Stimulated activated CD8-positive, alpha-beta memory T cell treated with anti-CD3 and anti-CD28 coated beads, Interleukin-2, amount 100 ng/mL, for 48 hours (primary cell): ENCODE results near the gene FLT4.
A peak's percentile ranks its signal among the peaks of the same experiment; 100 is the strongest.

Source experiments
- DNase-seq, 2 donors: peaks; one replicate each; pipeline ENCODE4 v3.0.0-alpha.2; 2020; ENCODE audit warnings: low read depth in 2 of 2

Gene FLT4

DNA sequence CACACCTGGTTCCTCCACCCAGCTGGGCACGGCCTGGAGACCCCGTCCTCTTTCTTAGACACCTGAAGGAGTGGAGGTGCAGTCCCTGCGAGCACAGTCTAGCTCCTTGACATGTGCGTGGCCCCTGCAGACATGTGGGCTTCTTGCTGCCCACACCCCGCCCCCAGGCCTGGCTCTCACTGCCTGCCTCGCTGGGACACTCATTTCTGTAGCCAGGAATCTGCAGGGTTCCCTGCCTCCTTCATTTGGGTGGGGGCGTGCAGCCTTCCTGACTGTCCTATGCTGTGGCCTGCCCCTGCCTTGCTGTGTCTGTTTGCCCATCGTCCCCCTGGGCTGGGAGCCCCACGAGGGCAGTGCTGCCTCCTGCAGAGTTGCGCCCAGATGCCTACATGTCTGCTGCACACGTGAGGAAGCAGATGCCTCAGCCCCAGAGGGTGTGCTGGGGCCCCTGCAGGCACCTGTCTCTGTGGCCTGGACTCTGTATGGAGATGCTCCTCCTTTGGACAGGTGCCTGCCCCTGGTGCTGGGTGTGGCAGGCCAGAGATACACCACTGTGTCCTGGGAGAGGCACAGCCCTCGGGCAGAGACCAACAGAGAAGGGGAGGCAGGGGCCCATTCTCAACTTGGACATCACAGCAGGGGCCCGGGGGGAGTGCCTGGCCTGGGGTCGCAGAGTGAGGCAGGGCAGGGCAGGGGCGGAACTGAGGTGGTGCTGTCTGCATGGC lies 22.6 kb downstream of the FLT4 start:
- no peak for DNase-seq

DNA sequence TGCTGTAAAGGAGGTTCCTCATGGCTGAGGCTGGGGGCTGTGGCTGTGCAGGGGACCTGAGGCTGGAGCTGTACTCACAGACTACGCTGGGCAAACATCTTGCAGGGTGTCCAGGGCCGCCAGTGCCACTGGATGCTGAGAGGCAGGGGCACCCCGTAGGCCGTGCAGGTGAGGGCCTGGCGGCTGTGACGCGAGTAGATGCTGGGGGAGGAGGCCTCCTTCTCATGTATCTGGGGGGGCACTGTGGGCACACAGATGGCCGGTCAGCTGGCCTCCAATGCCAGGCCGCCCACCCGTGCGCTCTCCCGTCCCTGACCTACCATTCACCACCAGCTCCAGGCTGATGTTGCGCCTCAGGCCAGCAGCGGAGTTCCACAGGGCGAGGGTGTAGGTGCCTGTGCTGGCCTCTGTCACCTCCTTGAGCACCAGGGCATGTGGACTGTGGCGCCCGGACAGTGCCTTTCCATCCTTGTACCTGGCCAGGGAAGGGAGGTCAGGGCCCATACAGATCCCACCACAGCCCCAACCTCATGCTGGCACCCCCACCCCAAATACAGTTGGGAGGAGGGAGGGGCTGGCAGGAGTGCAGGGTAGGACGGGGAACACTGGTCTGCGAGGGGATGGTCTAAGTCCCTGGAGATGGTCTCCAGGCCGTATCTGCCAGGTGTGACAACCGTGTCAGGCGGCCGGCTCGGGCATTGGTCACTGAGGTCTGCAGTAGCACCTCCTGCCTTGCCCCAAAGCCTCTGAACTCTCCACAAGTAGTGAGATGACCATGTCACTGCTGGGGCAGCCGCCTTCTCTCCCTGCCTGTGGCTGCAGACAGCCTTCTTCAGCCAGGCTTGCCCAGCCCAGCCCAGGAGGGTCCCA lies 23.4 kb downstream of the FLT4 start:
- no peak for DNase-seq

DNA sequence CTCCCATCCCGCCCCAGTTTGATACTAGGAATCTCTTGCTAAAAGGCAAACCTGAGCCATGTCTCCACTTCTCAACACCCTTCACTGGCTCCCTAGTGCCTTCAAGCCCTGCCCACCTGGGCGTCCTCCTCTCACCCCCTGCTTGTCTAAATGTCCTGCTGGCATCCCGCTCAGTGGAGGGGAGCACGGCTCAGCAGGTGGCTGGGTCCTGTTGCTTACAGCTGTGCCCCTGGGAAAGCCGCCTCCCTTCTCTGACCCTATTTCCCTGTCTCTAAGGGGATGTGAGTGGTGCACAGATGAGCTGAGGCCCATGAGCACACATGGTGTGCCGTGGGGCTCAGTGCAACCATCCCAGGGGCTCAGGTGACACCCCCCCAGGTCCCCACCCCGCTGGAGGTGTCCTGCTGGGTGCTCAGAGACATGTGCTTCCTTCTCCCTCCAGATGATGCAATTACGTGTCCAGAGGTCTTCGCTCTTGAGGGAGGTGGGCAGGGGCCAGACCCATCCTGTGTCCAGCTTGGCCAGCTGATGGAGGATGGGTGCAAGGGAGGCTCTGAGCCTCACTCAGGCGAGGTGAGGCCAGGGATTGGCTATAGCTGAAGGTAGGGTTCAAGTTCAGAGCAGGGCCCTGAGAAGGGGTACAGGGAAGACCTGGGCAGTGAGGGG lies 24.1 kb downstream of the FLT4 start:
- DNase-seq: no peak

DNA sequence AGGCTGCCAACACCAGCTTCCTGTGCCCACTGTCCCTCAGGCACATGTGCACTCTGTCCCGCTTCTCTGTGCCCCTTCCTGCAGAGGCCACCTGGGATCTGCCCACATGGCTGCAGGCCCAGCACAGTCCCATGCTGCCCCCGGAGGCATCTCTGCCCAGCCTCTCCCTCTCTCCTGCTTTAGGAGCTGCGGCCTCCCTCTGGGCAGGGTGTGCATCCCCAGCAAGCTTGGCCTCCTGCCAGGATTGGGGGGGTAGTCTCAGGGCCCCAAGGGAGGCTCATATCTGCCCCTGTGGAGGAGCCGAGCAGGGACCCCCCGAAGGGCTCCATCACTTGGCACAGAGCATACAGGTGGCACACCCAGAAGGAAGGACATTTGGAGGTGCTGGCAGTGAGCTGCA lies 24.8 kb downstream of the FLT4 start:
- DNase-seq: no peak

DNA sequence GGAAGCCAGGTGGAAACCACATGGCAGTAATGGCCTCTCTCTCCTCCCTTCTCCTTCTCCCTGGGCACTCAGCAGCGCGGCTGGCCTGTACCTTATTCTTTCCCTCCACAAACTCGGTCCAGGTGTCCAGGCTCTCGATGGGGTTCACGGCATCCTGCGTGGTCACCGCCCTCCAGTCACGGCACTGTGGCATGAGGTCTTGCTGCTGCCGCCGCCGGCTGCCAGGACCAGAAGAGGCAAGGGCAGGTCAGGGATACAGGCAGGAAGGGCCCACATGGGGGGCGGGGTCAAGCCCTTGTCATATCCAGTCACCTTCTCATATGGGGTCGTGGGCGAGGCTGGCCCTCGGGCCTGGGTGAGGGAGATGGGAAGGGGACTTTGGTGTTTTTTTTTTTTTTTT lies 25.6 kb downstream of the FLT4 start:
- DNase-seq: no peak

DNA sequence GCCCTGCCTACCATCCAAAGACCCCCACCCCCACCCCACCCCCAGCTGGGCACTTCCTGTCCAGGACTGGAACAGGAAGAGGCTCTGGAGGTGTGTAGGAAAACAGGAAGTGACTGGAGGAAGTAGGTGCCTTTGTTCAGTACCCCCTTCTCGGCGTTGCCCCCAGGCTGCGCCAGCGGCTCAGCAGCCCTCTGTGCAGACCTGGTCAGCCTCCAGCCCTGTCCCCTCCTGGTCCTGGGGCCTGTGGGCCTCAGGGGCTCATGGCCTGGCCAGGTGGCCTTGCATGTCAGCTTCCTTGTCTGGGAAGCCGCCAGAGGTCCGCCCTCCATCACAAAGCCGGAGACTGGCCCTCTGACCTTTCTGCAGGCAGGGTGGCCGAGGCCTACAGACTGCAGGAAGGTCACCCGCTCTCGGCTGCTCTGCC lies 26.0 kb downstream of the FLT4 start:
- DNase-seq: no peak

DNA sequence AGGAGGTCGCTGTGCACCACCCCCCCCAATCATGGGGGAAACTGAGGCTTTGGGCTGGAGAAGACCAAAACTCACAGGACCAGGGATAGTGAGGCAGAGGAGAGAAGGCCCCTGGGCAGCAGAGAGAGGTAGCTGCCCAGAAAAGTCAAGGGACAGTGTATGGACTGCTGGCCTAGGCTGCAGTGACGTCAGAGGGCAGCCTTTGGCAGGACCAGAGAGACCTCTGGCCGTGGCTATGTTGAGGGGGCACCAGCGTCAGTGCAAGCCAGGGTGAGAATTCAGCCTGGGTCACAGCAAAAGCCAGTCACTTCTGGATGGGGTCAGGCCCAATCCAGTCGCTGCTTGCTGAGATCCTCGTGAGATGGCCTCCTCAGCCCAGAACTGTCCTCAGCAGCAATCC lies 26.5 kb downstream of the FLT4 start:
- DNase-seq: no peak

DNA sequence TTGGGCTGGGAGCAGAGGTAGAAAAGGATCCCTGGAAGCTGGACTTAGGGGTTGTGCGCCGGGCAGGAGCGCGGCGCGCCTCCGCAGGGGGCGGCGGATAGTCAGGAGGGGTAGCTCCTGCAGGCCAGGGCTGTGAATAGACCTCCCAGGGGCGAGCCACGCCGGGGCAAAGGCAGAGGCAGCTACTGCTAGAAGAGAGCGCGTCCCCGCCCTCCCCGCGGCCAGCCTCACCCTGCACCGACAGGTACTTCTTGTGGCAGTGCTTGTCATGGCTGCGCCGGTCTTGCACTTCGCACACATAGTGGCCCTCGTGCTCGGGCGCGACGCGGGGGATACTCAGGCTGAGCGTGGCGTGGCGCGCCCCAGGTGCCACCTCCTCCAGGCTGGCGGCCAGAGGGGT lies 28.1 kb downstream of the FLT4 start:
- DNase-seq: no peak

DNA sequence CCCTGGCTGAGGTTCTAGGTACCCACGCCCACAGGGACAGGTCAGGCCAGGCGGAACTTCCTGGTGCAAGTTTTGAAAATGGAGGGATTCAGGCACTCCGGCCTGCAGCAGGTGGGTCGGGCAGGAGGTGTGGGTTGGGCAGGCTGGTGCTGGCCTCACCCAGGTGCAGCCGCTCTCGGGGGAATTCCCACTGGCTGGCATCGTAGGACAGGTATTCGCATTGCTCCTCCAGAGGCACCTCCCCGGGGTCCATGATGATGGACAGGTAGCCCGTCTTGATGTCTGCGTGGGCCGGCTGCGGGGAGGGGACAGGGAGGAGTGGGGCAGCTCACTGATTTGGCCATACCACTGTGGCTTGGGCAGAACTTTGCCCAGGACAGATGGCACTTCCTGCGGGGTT lies 29.4 kb downstream of the FLT4 start:
- DNase-seq: no peak

DNA sequence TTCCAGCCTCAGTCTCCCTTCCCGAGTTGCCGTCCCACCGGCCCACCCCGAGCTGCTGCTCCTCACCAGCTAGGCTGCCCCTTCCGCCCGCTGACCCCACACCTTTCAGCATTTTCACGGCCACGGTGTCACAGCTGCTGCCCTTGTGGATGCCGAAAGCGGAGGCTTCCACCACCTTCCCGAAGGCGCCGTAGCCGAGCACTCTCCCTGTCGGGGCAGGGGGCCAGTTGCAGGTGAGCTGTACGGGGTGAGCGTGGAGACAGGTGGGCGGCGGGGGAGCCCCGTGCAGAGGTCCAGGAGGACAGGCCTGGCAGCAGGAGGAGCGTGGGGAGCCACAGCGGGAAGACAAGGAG lies 29.9 kb downstream of the FLT4 start:
- no peak for DNase-seq

DNA sequence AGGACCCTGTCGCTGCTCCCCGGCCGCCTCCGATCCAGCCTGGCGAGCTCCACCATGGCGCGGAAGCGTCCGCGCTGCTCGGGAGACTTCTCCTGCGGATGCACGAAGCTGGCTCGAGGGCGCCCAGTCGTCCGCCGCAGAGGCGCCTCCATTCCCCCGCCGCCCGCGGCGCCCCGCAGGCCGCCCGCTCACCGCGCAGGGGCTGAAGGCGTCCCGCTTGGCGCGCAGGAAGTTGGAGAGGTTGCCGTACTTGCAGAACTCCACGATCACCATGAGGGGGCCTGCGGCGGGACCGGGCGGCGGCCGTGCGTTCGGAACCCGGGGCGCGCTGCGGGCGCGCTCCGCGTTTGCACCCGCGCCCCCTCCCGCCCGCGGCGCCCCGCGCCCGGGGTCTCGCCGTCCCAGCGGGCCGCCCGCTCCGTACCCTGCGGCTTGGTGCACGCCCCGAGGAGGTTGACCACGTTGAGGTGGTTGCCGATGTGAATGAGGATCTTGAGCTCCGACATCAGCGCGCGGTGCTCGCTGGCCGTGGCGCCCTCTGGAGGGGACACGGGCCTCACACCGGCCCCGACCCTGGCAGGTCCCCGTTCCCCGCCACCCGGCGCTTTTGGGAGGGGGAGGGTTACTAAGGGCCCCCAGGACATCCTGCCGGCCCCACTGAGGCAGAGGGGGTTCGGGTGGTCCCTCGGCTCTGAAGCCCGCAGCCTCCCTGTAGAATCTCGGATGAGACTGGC lies 30.4 kb downstream of the FLT4 start:
- DNase-seq: peak in 1 of 2 donors; percentile 18

DNA sequence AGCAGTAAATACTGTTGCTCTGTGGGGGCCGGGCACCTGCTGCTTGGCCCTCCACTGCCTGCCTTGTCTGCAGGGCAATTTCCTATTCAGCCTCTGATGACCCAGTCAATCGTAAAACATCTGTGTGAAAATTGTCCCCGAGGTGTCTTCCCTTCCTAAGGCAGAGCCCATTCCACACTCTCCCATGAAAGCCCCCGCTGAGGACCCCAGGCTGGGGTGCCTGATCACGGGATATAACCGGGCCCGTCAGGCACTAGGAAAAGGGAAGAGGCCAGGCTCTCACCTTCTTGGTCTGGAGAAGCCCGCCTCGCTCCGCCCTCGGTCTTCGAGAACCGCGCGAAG lies 30.9 kb downstream of the FLT4 start:
- DNase-seq: no peak

DNA sequence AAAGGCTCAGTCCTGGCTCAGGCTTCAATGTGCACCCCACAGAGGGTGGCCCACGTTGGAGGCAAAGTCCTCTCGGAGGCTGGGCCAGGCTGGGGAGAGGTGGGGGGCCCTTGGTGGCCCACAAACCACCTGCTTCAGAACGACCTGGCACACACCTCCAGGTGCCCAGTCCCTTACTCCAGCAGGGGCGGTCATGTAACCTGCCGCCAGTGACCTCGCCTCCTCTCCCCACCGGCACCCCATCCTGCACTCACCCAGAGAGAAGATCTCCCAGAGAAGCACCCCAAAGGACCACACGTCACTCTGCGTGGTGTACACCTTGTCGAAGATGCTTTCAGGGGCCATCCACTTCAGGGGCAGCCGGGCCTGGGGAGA lies 35.6 kb downstream of the FLT4 start:
- no peak for DNase-seq

DNA sequence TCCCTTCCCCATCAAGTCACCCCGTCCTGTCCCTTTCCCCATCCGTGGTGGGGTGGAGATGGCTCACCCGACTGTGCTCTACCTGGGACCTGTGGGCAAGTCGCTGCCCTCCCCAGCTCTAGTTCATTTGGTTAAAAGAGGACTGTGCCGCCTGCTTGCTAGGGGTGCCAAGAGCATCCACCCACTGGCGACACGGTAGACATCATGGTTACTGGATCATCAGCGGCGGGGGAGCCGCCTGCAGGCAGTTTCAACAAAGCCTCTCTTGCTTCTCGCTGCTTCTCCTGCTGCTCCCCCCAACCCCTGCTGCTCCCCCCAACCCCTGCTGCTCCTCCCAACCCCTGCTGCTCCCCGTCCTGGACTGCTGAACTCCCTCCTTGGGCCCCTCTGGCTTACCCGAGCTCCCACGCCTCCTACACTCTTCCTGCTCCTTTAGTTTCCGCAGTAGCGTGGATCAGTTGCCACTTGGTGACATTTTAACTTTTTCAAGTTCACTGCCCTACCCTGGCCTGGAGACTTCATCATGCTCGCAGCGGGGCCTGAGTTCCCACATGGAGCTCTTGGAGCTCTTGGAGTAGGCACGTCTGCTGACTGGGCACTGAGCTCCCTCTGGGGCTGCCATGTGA lies 36.1 kb downstream of the FLT4 start:
- DNase-seq: no peak

DNA sequence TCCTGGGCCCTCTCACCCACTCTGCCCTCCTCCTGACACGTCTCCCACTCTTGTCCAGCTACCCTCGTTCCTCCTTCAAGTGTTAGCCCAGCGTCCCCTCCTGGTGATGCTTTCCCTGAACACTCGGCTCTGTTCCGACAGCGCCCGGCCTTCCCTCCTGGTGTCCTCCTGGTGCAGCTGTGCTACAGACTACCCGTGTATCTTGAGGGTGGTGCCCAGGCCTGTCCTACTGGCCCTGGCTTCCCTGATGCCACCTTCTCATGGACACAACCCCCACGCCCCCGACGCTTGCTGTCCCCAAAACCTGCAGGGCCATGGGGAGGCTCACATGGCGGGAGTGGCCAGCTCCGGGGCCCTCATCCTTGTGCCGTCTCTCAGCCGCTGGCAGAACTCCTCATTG lies 36.7 kb downstream of the FLT4 start:
- no peak for DNase-seq

DNA sequence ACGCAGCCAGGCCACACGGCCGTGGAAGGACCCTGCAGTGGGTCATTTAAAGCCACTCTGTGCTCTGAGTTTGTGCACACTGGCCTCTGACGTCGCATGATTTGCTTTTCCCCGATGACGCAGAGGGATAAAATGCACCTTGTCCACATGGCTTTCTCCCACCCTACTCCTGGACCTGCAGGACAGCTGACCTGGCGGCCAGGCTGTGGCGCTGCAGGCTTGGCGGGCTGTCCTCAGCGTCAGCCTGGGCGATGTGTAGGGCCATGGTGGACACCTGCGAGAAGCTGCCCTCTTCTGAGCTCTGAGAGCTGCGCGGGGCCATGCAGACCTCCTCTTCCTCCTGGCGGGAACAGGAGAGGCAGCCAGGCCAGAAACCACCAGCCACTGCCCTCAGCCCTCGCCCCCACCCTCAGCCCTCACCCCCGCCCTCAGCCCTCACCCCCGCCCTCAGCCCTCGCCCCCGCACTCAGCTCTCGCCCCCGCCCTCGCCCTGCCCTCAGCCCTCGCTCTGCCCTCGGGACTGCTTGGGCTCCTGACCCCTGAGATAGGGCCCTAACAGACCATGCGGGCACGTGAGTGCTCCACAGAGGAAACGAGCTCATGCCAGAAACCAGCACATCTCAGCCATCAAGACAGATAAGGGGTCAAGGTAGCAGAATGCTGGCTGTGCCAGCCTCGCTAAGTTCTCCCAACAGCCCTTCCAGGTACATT lies 38.1 kb downstream of the FLT4 start:
- no peak for DNase-seq

DNA sequence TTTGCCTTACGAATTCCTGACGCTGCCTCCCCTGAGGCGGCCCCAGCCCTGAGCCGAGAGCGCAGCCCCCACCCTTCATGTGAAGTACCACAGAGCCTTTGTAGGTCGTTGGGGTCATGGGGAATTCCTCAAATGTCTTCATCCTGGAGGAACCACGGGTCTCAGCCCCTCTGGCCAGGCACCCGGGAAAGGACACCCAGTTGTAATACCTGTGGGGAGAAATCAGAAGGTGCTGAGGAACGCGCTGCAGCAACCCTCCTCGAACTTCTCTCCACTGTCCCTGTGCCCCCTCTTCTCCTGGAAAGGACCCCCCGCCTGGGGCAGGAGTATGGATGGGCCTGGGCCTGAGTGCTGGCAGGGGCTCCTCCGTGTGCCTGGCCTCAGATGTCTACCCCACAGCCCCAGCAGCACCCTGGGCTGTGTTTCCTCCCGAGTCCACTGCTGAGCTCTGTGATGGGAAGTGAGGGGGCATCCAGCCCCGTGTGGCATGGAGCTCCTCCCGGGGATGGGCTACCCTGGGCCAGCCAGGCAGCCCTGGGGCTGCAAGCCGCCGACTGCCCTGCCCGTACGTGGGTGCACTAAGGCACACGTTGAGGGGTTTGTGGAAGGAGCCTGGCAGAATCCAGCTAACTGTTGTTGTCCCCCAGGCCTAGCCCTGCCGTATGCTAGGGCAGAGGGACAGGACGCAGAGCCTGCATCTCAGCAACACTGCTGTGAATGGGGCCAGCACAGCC lies 39.4 kb downstream of the FLT4 start:
- no peak for DNase-seq

DNA sequence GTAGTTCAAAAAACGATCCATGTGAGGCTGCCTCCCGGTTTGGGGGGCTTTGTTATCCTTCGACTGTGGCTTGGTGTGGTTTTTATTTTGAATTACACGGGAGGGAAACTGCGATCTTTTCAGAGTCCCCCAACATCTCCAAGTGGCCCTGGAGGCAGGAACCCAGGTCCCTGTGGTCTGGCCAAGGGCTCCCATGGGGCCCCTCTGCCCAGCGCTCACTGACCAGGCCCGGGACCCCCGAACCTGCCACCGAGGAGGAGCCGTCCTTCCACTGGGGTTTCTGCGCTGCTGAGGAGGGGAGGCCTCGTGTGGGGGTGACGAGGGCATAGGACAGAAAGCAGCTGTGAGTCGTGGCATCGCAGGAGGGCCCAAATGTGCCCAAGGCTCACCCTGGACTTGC lies 40.0 kb downstream of the FLT4 start:
- no peak for DNase-seq

DNA sequence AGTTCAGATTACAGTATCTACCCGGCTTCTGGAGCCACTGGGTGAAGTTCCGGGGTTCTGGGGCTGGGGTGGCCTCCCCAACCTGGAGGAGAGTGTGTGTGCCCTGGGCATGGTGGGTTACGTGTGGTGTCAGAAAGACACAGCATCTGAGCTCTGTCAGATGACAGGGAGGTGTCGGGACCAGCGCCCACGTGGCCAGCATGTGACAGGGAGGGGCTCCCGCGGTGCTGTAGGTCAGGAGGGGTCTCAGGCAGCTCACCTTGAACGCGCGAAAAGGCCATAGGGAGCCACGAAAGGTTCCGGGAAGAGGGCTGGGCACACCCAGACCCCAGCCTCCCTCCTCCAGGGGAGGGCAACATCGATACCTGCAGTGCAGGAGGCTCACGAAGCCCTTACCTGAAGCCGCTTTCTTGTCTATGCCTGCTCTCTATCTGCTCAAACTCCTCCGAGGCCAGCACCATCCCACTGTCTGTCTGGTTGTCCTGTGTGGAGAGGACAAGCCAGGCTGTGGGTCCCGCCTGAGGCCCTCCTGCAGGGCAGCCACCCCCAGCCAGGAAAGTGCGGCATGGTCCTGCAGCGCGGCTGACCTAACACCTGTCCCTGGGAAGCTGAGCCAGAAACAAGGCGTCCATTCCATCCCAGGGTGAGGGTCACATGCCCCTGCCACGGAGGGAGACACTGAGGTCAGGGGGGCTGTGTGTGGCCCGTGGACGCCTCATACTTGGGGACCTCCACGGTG lies 40.7 kb downstream of the FLT4 start:
- DNase-seq: no peak
